Activated gamma-delta T cell (primary cell): Measurements from ENCODE around the gene ZBED6.

Source experiments
- DNase-seq: peaks from one replicate; lab custom pipeline; 2025; lab: John Stamatoyannopoulos, UW

ZBED6 gene

GRCh38 chr1:203839081-203839480, 43.7 kb downstream of the ZBED6 start:
- DNase-seq = no peak

- no peak for DNase-seq
Measured at GRCh38 chr1:203840208-203840808, 44.9 kb downstream of the ZBED6 start.

GRCh38 chr1:203842559-203842876, 47.1 kb downstream of the ZBED6 start:
- no peak for DNase-seq

- DNase-seq = no peak
Measured at GRCh38 chr1:203843435-203843834, 48.0 kb downstream of the ZBED6 start.
